ENCODE results near the gene SLC2A10.

DNA sequence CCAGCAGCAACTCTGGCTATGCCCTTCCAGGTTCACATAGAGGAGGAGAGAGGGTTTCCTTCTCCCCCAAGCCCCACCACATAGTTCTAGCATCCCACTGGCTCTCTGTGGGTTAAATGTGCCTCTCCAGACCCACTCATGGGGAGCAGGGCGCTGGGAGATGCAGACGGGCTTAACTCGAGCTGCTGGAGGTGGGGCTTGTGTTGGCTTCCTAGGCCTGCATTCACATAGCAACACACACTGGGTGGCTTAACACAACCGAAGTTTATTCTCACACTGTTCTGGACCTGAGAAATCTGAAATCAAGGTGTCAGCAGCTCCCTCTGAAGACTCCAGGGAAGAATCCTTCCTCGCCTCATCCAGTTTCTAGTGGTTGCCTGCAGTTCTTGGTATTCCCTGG lies 33.6 kb downstream of the SLC2A10 start:
- TF ChIP-seq, protein P1, sequence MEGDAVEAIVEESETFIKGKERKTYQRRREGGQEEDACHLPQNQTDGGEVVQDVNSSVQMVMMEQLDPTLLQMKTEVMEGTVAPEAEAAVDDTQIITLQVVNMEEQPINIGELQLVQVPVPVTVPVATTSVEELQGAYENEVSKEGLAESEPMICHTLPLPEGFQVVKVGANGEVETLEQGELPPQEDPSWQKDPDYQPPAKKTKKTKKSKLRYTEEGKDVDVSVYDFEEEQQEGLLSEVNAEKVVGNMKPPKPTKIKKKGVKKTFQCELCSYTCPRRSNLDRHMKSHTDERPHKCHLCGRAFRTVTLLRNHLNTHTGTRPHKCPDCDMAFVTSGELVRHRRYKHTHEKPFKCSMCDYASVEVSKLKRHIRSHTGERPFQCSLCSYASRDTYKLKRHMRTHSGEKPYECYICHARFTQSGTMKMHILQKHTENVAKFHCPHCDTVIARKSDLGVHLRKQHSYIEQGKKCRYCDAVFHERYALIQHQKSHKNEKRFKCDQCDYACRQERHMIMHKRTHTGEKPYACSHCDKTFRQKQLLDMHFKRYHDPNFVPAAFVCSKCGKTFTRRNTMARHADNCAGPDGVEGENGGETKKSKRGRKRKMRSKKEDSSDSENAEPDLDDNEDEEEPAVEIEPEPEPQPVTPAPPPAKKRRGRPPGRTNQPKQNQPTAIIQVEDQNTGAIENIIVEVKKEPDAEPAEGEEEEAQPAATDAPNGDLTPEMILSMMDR (conservative IDR thresholded peaks at IDR 0.05 in 1 of 2, IDR thresholded peaks at IDR 0.05 in 1 of 2; ENCODE audit: extremely low read depth in 1 of 2, insufficient read depth in 1 of 2, low read depth in 1 of 2, low read length in 2 of 2), result no peak
- TF ChIP-seq EZH2 (IDR thresholded peaks at IDR 0.05; ENCODE audit: borderline replicate concordance, low read length), result no peak

Data from mammary epithelial cell (primary cell).